B cell (primary cell): ENCODE data around the gene PXK. TPM values are rescaled to one million over a fixed set of nuclear protein-coding genes. Genes with fewer than 3 reads are reported as not detected.
A peak's percentile ranks its signal among the peaks of the same experiment; 100 is the strongest.

ENCODE experiments used
- ATAC-seq: fragments of 200-7000 bp; cut with Tn5 transposase; one replicate; pipeline ENCODE4 v1.10.0; 2021; ENCODE audit warnings: low read depth, mild to moderate bottlenecking, moderate number of reproducible peaks, moderate library complexity
- CTCF ChIA-PET: fragments of 350-600 bp; sonication (Branson Sonifier 250); formaldehyde crosslinking; loops from one replicate; lab custom pipeline; 2021; ENCODE audit warnings: antibody characterized with exemption, inconsistent platforms; lab: Charles Lee
- POLR2A ChIA-PET: fragments of 350-600 bp; sonication (Branson Sonifier 250); formaldehyde crosslinking; loops from one replicate; lab custom pipeline; 2021; ENCODE audit warnings: antibody characterized with exemption; lab: Charles Lee
- DNase-seq: peaks from one replicate; pipeline ENCODE4 v3.0.0; 2013
- H2AFZ ChIP-seq: 2 replicates; pipeline ENCODE4 v1.6.1; 2012; ENCODE audit warnings: mild to moderate bottlenecking, low read depth, low read length; ENCODE audit not compliant: insufficient read depth, poor library complexity, severe bottlenecking
- H3K27ac ChIP-seq, 2 donors: 1 replicate in 1 of 2; 2 replicates in 1 of 2; pipeline ENCODE4 v1.5.1; 2012 to 2013; ENCODE audit warnings: low read length in 2 of 2, mild to moderate bottlenecking in 2 of 2, moderate library complexity in 1 of 2
- H3K27me3 ChIP-seq, 4 experiments: fragments of 200-600 bp in 1 of 4; sonication (generic) in 1 of 4; replicated peaks in 1 of 4; 1 replicate in 2 of 4; 2 replicates in 2 of 4; pipeline versions ENCODE4 v1.6.1 to v1.7.0; 2013 to 2016; ENCODE audit warnings: low read length in 3 of 4, mild to moderate bottlenecking in 2 of 4, mixed read lengths in 1 of 4, moderate library complexity in 1 of 4; ENCODE audit not compliant: insufficient read depth in 4 of 4, control insufficient read depth in 3 of 4; ENCODE audit errors: control extremely low read depth in 1 of 4
- H3K36me3 ChIP-seq, 2 experiments: replicated peaks in 1 of 2; 1 replicate in 1 of 2; 2 replicates in 1 of 2; pipeline versions ENCODE4 v1.6.1 to v1.7.1; 2013; ENCODE audit warnings: low read length in 1 of 2; ENCODE audit not compliant: insufficient read depth in 2 of 2, control insufficient read depth in 1 of 2; ENCODE audit errors: control extremely low read depth in 1 of 2, extremely low read depth in 1 of 2
- H3K4me1 ChIP-seq, 2 donors: fragments of 200-600 bp in 1 of 2; sonication (generic) in 1 of 2; 1 replicate in 1 of 2; 2 replicates in 1 of 2; pipeline versions ENCODE4 v1.5.1 to v1.6.1; 2013 to 2017; ENCODE audit warnings: low read length in 2 of 2; ENCODE audit not compliant: control insufficient read depth in 2 of 2, insufficient read depth in 2 of 2
- H3K4me2 ChIP-seq: replicated peaks from 2 replicates; pipeline ENCODE3; 2012; ENCODE audit warnings: mild to moderate bottlenecking, low read depth, low read length; ENCODE audit not compliant: poor library complexity, severe bottlenecking
- H3K4me3 ChIP-seq, 5 experiments: fragments of 200-600 bp in 1 of 5; sonication (generic) in 1 of 5; 1 replicate in 3 of 5; 2 replicates in 2 of 5; pipeline versions ENCODE4 v1.5.1 to v1.7.0; 2011 to 2016; ENCODE audit warnings: low read length in 4 of 5, mild to moderate bottlenecking in 4 of 5, low read depth in 2 of 5, control low read depth in 1 of 5, moderate library complexity in 1 of 5; ENCODE audit not compliant: insufficient read depth in 1 of 5; ENCODE audit errors: control extremely low read depth in 1 of 5, extremely low read depth in 1 of 5
- H3K79me2 ChIP-seq: fragments of 200-600 bp; sonication (generic); one replicate; pipeline ENCODE4 v1.6.0; 2016; ENCODE audit warnings: low read length; ENCODE audit not compliant: control insufficient read depth, insufficient read depth
- H3K9ac ChIP-seq: fragments of 200-600 bp; sonication (generic); 2 replicates; pipeline ENCODE4 v1.6.1; 2017; ENCODE audit warnings: mild to moderate bottlenecking, low read length, moderate library complexity
- H3K9me3 ChIP-seq, 3 donors: one replicate each; pipeline versions ENCODE4 v1.6.1 to v1.7.1; 2013; ENCODE audit warnings: low read length in 2 of 3; ENCODE audit not compliant: control insufficient read depth in 2 of 3, insufficient read depth in 1 of 3; ENCODE audit errors: control extremely low read depth in 1 of 3
- H4K20me1 ChIP-seq: 2 replicates; pipeline ENCODE4 v1.6.0; 2012; ENCODE audit warnings: mild to moderate bottlenecking, low read length; ENCODE audit not compliant: insufficient read depth, control insufficient read depth, poor library complexity, severe bottlenecking
- H3K27ac Mint-ChIP-seq: one replicate; pipeline ENCODE4 v1.8.0; 2021; ENCODE audit warnings: mixed read lengths
- H3K27me3 Mint-ChIP-seq: one replicate; pipeline ENCODE4 v1.8.0; 2021; ENCODE audit warnings: mixed read lengths
- H3K4me1 Mint-ChIP-seq: one replicate; pipeline ENCODE4 v1.8.0; 2021; ENCODE audit warnings: mixed read lengths
- H3K4me3 Mint-ChIP-seq: one replicate; pipeline ENCODE4 v1.8.0; 2021; ENCODE audit warnings: mixed read lengths
- H3K9me3 Mint-ChIP-seq: one replicate; pipeline ENCODE4 v1.8.0; 2022; ENCODE audit warnings: mixed read lengths; ENCODE audit not compliant: insufficient read depth
- EZH2 ChIP-seq: IDR thresholded peaks from 2 replicates; pipeline ENCODE4 v1.6.1; 2012; ENCODE audit warnings: borderline replicate concordance, low read depth, mild to moderate bottlenecking, moderate library complexity, low read length; ENCODE audit not compliant: insufficient read depth, poor library complexity, severe bottlenecking
- WGBS: methylation state at CpG from one replicate; pipeline ENCODE4 v1.1.5; 2013; ENCODE audit warnings: missing lambda C conversion rate; ENCODE audit not compliant: insufficient coverage; 5-methylcytosine and 5-hydroxymethylcytosine counted together
- intact Hi-C: fragments of 100-400 bp; cut with micrococcal nuclease; formaldehyde crosslinking; loops from one replicate; pipeline ENCODE4 v1.10.0; 2022
- polyA plus RNA-seq: library from polyadenylated mRNA; depleted of rRNA; stranded (reverse); fragments of >200 nt; gene quantifications from 2 replicates; pipeline ENCODE4 v1.2.3, GENCODE V29; 2012
- total RNA-seq, 2 donors: library from RNA; stranded (reverse); fragments of 120-200 nt in 1 of 2; gene quantifications; 1 replicate in 1 of 2; 2 replicates in 1 of 2; pipeline versions ENCODE4 v1.2.3 to v1.2.4, GENCODE V29; 2013 to 2022
- TF ChIP-seq, protein P1 (sequence below): fragments of 200-600 bp; IDR thresholded peaks from one replicate; pipeline ENCODE4 v1.8.0; 2022; ENCODE audit warnings: antibody characterized with exemption, mild to moderate bottlenecking

The PXK gene
- total and polyA plus RNA-seq, 2 donors (not counting 1 experiment from before 2014, with no cell fraction given) = 46.8 to 104 TPM

DNA sequence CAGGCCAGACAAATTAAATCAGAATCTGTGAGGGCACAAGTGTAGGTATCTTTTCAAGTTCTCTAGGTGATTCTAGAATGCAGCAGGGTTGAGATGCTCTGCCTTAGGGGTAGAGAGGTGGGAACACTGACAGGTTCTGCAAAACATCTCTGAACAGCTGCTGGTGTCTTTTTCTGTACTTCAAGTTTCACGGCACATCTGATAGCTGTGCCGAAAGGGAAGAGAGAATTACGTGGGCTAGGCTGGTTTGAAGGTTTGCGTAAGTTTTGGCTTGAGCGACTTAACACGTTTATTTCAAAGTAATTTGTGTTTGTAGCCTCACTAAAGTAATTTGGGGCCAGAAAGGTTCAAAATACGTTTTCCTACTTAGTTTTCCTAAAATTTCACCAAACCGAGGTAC is 22.5 kb downstream of the PXK start:
- POLR2A ChIA-PET = interaction anchor here (9.1 kb wide), 1 partner anchor 18 kb away, joined by 182 read pairs; the partner anchor contains the start of gene PXK
- intact Hi-C loops = loop anchor here (1.0 to 5.0 kb wide), 5 partner anchors 8 to 78 kb away; partner anchors contain the start of gene PDHB
- Mint-ChIP-seq H3K27ac (peak overlapping the region; percentile 100), H3K4me3 (peak overlapping the region; percentile 99), H3K4me1 (peaks cover 77% of the 10 kb centered on the region), H3K27me3 (no peaks in the 10 kb centered on the region), H3K9me3 (no peaks in the 10 kb centered on the region)
- peaks cover 0 to 3% (median 0%) of the 10 kb centered on the region in 3 donors for H3K9me3 ChIP-seq
- 10% methylated on average over 5 of the region's 8 CpGs for WGBS
- H3K9ac ChIP-seq = peak overlapping the region; percentile 79
- H4K20me1 ChIP-seq = peaks cover 9% of the 10 kb centered on the region
- CTCF ChIA-PET = interaction anchor here (0.6 to 15.0 kb wide), 8 partner anchors 12 to 60 kb away, joined by 3 to 349 read pairs (median 8); partner anchors contain the start of genes HTD2, PXK and RPP14
- peaks cover 84 to 85% of the 10 kb centered on the region in 2 donors for H3K4me1 ChIP-seq
- H3K79me2 ChIP-seq = peaks cover 91% of the 10 kb centered on the region
- TF ChIP-seq, protein P1, sequence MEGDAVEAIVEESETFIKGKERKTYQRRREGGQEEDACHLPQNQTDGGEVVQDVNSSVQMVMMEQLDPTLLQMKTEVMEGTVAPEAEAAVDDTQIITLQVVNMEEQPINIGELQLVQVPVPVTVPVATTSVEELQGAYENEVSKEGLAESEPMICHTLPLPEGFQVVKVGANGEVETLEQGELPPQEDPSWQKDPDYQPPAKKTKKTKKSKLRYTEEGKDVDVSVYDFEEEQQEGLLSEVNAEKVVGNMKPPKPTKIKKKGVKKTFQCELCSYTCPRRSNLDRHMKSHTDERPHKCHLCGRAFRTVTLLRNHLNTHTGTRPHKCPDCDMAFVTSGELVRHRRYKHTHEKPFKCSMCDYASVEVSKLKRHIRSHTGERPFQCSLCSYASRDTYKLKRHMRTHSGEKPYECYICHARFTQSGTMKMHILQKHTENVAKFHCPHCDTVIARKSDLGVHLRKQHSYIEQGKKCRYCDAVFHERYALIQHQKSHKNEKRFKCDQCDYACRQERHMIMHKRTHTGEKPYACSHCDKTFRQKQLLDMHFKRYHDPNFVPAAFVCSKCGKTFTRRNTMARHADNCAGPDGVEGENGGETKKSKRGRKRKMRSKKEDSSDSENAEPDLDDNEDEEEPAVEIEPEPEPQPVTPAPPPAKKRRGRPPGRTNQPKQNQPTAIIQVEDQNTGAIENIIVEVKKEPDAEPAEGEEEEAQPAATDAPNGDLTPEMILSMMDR = no peak
- H3K36me3 ChIP-seq = peaks cover 0 to 9% of the 10 kb centered on the region in 2 experiments
- peak overlapping the region in 4 of 5 experiments; percentile 6 to 81 (median 16) for H3K4me3 ChIP-seq
- H3K27ac ChIP-seq = peak overlapping the region; percentile 94 to 97
- DNase-seq (peak; percentile 81), ATAC-seq (peak; percentile 53)
- peak overlapping the region; percentile 80 for H3K4me2 ChIP-seq
- no peaks in the 10 kb centered on the region for H3K27me3 ChIP-seq
- peak overlapping the region; percentile 8 for H2AFZ ChIP-seq

DNA sequence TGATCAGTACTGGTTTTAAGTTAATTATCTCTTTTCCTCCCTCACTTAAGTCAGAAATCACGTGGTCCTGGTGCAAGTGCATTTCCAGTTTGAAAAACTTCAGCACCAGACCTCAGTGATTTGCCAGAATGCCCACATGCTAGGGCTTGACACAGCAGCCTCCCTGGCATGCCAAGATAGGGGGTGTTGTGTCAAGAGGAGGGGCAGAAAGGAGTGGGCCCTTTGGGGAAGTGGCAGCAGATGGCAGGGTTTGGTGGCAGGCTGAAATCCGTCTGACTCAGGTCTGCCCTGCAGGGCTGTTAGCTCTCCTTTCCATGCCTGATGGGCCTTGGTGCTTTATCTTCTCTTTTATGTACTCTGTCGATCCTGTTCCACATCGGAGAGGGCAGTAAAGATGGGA is 23.4 kb downstream of the PXK start:
- H3K4me1 Mint-ChIP-seq = peaks cover 70% of the 10 kb centered on the region
- peak overlapping the region; percentile 99 for H3K4me3 Mint-ChIP-seq
- ChIA-PET CTCF (interaction anchor here (0.7 to 15.0 kb wide), 12 partner anchors 10 to 136 kb away, joined by 3 to 349 read pairs (median 8); partner anchors contain the start of genes HTD2, KCTD6, PXK and RPP14), POLR2A (interaction anchor here (0.6 to 9.1 kb wide), 3 partner anchors 8 to 19 kb away, joined by 3 to 182 read pairs (median 3); partner anchors contain the start of gene PXK)
- H3K4me1 ChIP-seq = peaks cover 75 to 76% of the 10 kb centered on the region in 2 donors
- peak; percentile 69 for ATAC-seq
- intact Hi-C loops = loop anchor here (1.0 to 5.0 kb wide), 3 partner anchors 23 to 46 kb away; no protein-coding TSS in a partner anchor
- no peak for TF ChIP-seq EZH2
- TF ChIP-seq, protein P1 = no peak
- DNase-seq = peak; percentile 81
- H3K4me2 ChIP-seq = peak overlapping the region; percentile 80
- WGBS = 0% methylated on average over 3 of the region's 4 CpGs
- H3K9me3 ChIP-seq = peaks cover 0 to 3% (median 0%) of the 10 kb centered on the region in 3 donors
- H2AFZ ChIP-seq = peak overlapping the region; percentile 23
- peaks cover 0 to 9% of the 10 kb centered on the region in 2 experiments for H3K36me3 ChIP-seq
- H3K9ac ChIP-seq = peak overlapping the region; percentile 79
- peaks cover 9% of the 10 kb centered on the region for H4K20me1 ChIP-seq
- H3K27ac ChIP-seq = peak overlapping the region; percentile 94 to 97
- peak overlapping the region; percentile 100 for H3K27ac Mint-ChIP-seq
- H3K27me3 ChIP-seq = no peaks in the 10 kb centered on the region
- peak overlapping the region in 3 of 5 experiments; percentile 1 to 81 (median 4) for H3K4me3 ChIP-seq
- H3K27me3 Mint-ChIP-seq = no peaks in the 10 kb centered on the region
- H3K9me3 Mint-ChIP-seq = no peaks in the 10 kb centered on the region
- peaks cover 100% of the 10 kb centered on the region for H3K79me2 ChIP-seq
